GM10248 (cell line): Measurements from ENCODE around the gene DCLK1.

ENCODE experiments used
- CTCF ChIA-PET: fragments of 300-600 bp; sonication (Branson Sonifier 250); formaldehyde crosslinking; extraction: SDS; loops from one replicate; lab custom pipeline; 2021; ENCODE audit warnings: antibody characterized with exemption; lab: Yijun Ruan, JAX
- POLR2A ChIA-PET: fragments of 350-650 bp; sonication (Branson Sonifier 250); formaldehyde crosslinking; extraction: SDS; loops from one replicate; lab custom pipeline; 2020; ENCODE audit warnings: antibody characterized with exemption; lab: Yijun Ruan, JAX
- DNase-seq: peaks from one replicate; pipeline ENCODE4 v3.0.0; 2012; ENCODE audit errors: extremely low spot score
- CTCF ChIP-seq: IDR thresholded peaks from 2 replicates; pipeline ENCODE4 v1.5.1; 2012; ENCODE audit warnings: mild to moderate bottlenecking, low read depth; ENCODE audit errors: extremely low read depth, missing control alignments, control extremely low read depth

Gene DCLK1

DNA sequence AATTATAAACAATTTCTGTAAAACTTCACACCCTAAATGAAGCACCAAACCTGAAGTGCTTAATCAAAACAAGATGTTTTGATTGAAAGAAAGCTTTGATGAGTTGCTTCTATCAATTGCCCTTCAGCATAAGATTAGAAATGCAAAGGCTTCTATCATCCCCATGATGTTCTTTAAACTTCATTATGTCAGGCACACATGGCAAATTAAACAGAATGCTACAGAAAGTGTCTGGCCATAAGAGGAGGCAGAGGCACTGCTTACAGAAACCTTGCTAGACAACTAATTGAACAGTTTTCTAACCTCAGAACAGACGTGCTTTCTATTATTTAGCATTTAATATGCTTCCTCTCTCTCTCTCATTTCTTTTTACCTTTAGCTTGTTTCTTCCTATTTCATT lies 228.1 kb downstream of the DCLK1 start:
- CTCF ChIA-PET: no interaction called here
- DNase-seq: no peak
- POLR2A ChIA-PET: no interaction called here
- no peak for TF ChIP-seq CTCF

GRCh38 chr13:35898041-35898440 lies 233.1 kb downstream of the DCLK1 start:
- POLR2A ChIA-PET: no interaction called here
- no peak for DNase-seq
- no peak for TF ChIP-seq CTCF
- CTCF ChIA-PET: no interaction called here

- CTCF ChIA-PET: interaction anchor here (1.6 kb wide), 1 partner anchor 11 kb away, joined by 3 read pairs; no protein-coding TSS in a partner anchor
- POLR2A ChIA-PET: no interaction called here
- TF ChIP-seq CTCF: no peak
Observed at GRCh38 chr13:35894636-35895035, 236.5 kb downstream of the DCLK1 start.

GRCh38 chr13:35892837-35893814 lies 238.1 kb downstream of the DCLK1 start:
- ChIA-PET POLR2A (no interaction called here), CTCF (interaction anchor here (1.6 kb wide), 1 partner anchor 9 kb away, joined by 3 read pairs; no protein-coding TSS in a partner anchor)
- no peak for TF ChIP-seq CTCF
- no peak for DNase-seq

More at GRCh38 chr13:35894636-35895035, 236.5 kb downstream of the DCLK1 start:
- DNase-seq: no peak

DNA sequence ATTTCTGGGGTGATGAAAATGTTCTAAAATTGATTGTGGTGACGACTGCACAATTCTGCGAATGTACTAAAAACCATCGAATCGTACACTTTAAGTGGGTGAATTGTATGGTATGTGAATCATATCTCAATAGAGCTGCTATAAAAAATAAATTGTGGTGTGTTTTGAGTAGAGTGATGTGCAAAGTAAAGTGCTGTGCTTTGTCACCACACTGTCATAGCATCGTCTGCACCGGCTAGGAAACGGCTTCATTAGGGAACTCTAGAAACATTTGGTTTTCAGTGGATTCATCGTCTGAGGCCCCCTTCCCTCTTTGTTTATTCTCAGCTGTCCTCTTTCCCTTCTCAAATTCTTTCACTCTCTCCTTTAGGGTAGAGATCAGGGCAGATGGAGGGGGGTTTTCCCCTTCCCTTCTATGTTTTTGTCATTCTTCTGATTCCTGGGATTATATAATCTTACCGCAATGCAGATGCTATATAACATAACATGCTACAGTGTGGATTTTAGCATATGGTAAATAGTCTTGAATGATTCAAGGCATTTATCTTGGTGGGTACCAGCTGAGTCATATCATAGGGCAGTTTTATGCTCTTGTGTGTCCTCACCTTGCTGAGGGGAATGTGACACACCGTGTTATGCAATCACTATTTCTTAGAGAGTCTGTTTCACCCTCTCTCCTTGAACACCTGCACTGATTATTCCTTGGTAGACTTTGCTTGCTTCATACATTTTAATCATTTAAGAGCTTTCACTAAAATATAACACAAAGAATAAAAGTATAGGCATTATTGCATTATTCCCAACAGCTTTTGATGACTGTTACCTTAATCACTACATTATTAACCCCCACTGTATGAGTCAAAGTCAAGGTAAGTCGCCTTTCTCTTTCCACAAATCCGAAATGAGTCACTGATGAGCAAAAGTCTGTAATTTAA lies 239.4 kb downstream of the DCLK1 start:
- ChIA-PET POLR2A (no interaction called here), CTCF (no interaction called here)
- TF ChIP-seq CTCF: no peak
- no peak for DNase-seq

DNA sequence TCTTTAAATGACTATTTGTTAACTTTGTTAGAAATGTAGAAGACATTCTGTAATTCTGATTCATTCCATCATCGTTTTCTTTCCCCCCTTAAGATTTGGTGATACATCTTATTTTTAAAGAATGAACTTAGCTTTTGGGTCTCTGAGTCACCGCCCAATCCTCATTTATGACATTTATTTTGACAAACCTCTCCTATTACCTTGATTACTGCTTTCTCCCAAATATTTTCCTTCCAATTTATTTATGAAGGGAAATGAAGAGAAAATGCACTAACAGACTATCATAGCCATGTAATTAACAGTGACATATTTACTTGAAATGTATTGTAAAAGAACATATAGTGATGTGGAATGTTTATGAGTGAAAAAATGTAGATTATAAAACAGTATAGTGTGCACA lies 241.6 kb downstream of the DCLK1 start:
- ChIA-PET POLR2A (no interaction called here), CTCF (no interaction called here)
- DNase-seq: no peak
- no peak for TF ChIP-seq CTCF
